K562 (cell line): ENCODE data around the gene MOB1A. TPM values are rescaled to one million over a fixed set of nuclear protein-coding genes. Genes with fewer than 3 reads are reported as not detected.

Experiments
- CCNT2 ChIP-seq: IDR thresholded peaks from 2 replicates; pipeline ENCODE4 v1.6.1; 2011; ENCODE audit warnings: borderline replicate concordance, low read depth, mild to moderate bottlenecking, moderate library complexity, mixed read lengths, low read length; ENCODE audit not compliant: insufficient read length; ENCODE audit errors: extremely low read depth
- CGGBP1 ChIP-seq: fragments of 250-450 bp; sonication (Bioruptor Pico); IDR thresholded peaks from 2 replicates; pipeline ENCODE4 v1.9.0; 2021; ENCODE audit warnings: mild to moderate bottlenecking
- FOSL1 ChIP-seq: fragments of 200-800 bp; sonication (Bioruptor generic); conservative IDR thresholded peaks from 2 replicates; pipeline ENCODE4 v1.6.1; 2016; ENCODE audit warnings: missing genetic modification characterization, missing compliant biosample characterization
- GABPA ChIP-seq: fragments of 200-800 bp; sonication (Bioruptor generic); conservative IDR thresholded peaks from 2 replicates; pipeline ENCODE4 v1.6.1; 2016; ENCODE audit warnings: low read depth, missing genetic modification characterization, missing compliant biosample characterization
- HDAC3 ChIP-seq: fragments of 450-650 bp; IDR thresholded peaks from 2 replicates; pipeline ENCODE4 v1.6.1; 2018; ENCODE audit warnings: borderline replicate concordance, mild to moderate bottlenecking, moderate library complexity; ENCODE audit not compliant: partially characterized antibody
- IRF1 ChIP-seq: sonication (generic); formaldehyde crosslinking; IDR thresholded peaks from 2 replicates; pipeline ENCODE4 v1.8.0; 2022; ENCODE audit warnings: missing genetic modification reagents, mild to moderate bottlenecking, borderline replicate concordance
- JUNB ChIP-seq: fragments of 450-650 bp; formaldehyde crosslinking; conservative IDR thresholded peaks from 2 replicates; pipeline ENCODE4 v1.4.0; 2020; ENCODE audit warnings: mild to moderate bottlenecking
- MLX ChIP-seq, 2 experiments: fragments of 450-650 bp in 1 of 2; sonication (generic) in 1 of 2; formaldehyde crosslinking; conservative IDR thresholded peaks; 2 replicates each; pipeline versions ENCODE4 v1.4.0 to v1.8.1; 2020 to 2022; ENCODE audit warnings: mild to moderate bottlenecking in 1 of 2, missing genetic modification reagents in 1 of 2
- MYC ChIP-seq, 2 experiments: fragments of 250-450 bp in 1 of 2; sonication (Bioruptor Pico) in 1 of 2; IDR thresholded peaks; 2 replicates each; pipeline versions ENCODE4 v1.5.1 to v1.6.1; 2012 to 2021; ENCODE audit warnings: low read depth in 2 of 2, borderline replicate concordance in 1 of 2, improper control_type of control experiment in 1 of 2, low read length in 1 of 2, mild to moderate bottlenecking in 1 of 2, moderate library complexity in 1 of 2
- NRF1 ChIP-seq, 2 experiments: fragments of 450-650 bp; IDR thresholded peaks in 1 of 2; conservative IDR thresholded peaks in 1 of 2; 2 replicates each; pipeline ENCODE4 v1.6.1; 2014; ENCODE audit warnings: mild to moderate bottlenecking in 2 of 2
- PHF8 ChIP-seq: fragments of 200-600 bp; sonication (generic); IDR thresholded peaks from 2 replicates; pipeline ENCODE4 v1.6.1; 2012; ENCODE audit warnings: mixed run types, mild to moderate bottlenecking, inconsistent platforms, low read length, moderate library complexity, borderline replicate concordance
- RB1 ChIP-seq: fragments of 450-650 bp; IDR thresholded peaks from 2 replicates; pipeline ENCODE4 v1.6.1; 2017; ENCODE audit warnings: low read depth, mild to moderate bottlenecking
- RBFOX2 ChIP-seq: fragments of 200-400 bp; formaldehyde crosslinking; IDR thresholded peaks from 2 replicates; pipeline ENCODE4 v1.6.1; 2017; ENCODE audit warnings: low read depth, mild to moderate bottlenecking, low read length, moderate library complexity
- TAF9B ChIP-seq: fragments of 450-650 bp; IDR thresholded peaks from 2 replicates; pipeline ENCODE4 v1.6.1; 2018; ENCODE audit warnings: mild to moderate bottlenecking; ENCODE audit not compliant: partially characterized antibody
- TOE1 ChIP-seq, 2 experiments: fragments of 450-650 bp in 1 of 2; sonication (generic) in 1 of 2; formaldehyde crosslinking in 1 of 2; IDR thresholded peaks; 2 replicates each; pipeline versions ENCODE4 v1.7.1 to v1.8.0; 2016 to 2022; ENCODE audit warnings: borderline replicate concordance in 2 of 2, mild to moderate bottlenecking in 2 of 2, antibody characterized with exemption in 1 of 2, inconsistent platforms in 1 of 2, low read depth in 1 of 2, missing genetic modification reagents in 1 of 2, moderate library complexity in 1 of 2
- ZBTB7A ChIP-seq: IDR thresholded peaks from 2 replicates; pipeline ENCODE4 v1.6.1; 2011; ENCODE audit warnings: low read depth, mild to moderate bottlenecking, low read length, moderate library complexity, borderline replicate concordance; ENCODE audit not compliant: control insufficient read depth
- ZC3H8 ChIP-seq: fragments of 450-650 bp; IDR thresholded peaks from 2 replicates; pipeline ENCODE4 v1.6.1; 2017
- ZNF398 ChIP-seq: fragments of 250-450 bp; sonication (Bioruptor Pico); IDR thresholded peaks from 2 replicates; pipeline ENCODE4 v1.8.0; 2021; ENCODE audit warnings: moderate library complexity, mild to moderate bottlenecking, inconsistent platforms
- polyA plus RNA-seq, 8 experiments: library from polyadenylated mRNA; depleted of rRNA in 4 of 8; stranded (reverse) in 5 of 8; unstranded in 3 of 8; fragments of >200 nt; fragmentation: Nextera tagmentation in 2 of 8; fragmentation: Illumina TruSeq in 1 of 8; extraction: Ambion mirVana in 2 of 8; extraction: Trizol in 1 of 8; gene quantifications; 2 replicates each; pipeline versions ENCODE4 v1.2.1 to v1.2.3, GENCODE V29; 2011 to 2014; ENCODE audit warnings: inconsistent platforms in 1 of 8, missing spikeins in 1 of 8
- total RNA-seq, 7 experiments: library from RNA; depleted of rRNA in 6 of 7; stranded (reverse); fragments of >200 nt in 6 of 7; fragmentation: Illumina TruSeq in 2 of 7; extraction: Trizol in 2 of 7; gene quantifications; 2 replicates each; pipeline versions ENCODE4 v1.2.1 to v1.2.3, GENCODE V29; 2011 to 2021; ENCODE audit warnings: low replicate concordance in 1 of 7

Gene MOB1A
- total and polyA plus RNA-seq, 9 of the 15 experiments (the other 6 are each of a cell fraction or from before 2014, with no cell fraction given) = 24.8 to 100 (median 60.2) TPM

- TF ChIP-seq PHF8 (peak; percentile 87; the same call in 1 of the 2 replicates), CCNT2 (peak; percentile 90), NRF1 (conservative IDR thresholded peaks at IDR 0.05 in 1 of 2, IDR thresholded peaks at IDR 0.05 in 1 of 2) (peak; percentile 39 to 47; a peak in 3 of 4 replicates), ZC3H8 (no peak), TAF9B (peak; percentile 43), RBFOX2 (peak; percentile 93), MYC (IDR thresholded peaks at IDR 0.05; ENCODE audit: low read depth, low read length) (peak; percentile 76), MYC (CRISPR knock-in tag; IDR thresholded peaks at IDR 0.05; ENCODE audit: borderline replicate concordance, low read depth) (peak; percentile 76; the same call in 1 of the 2 replicates), RB1 (peak; percentile 97), TOE1 (IDR thresholded peaks at IDR 0.05; ENCODE audit: borderline replicate concordance) (peak; percentile 52; the same call in 1 of the 2 replicates), TOE1 (CRISPR knock-in tag; IDR thresholded peaks at IDR 0.05; ENCODE audit: borderline replicate concordance, low read depth) (no peak), HDAC3 (no peak), FOSL1 (0 out of 2 replicates have a peak, but pooled peaks have one; percentile 34), IRF1 (CRISPR knock-in tag) (no peak), MLX (CRISPR knock-in tag; conservative IDR thresholded peaks at IDR 0.05) (no peak), GABPA (tag) (peak; percentile 49), ZNF398 (CRISPR knock-in tag) (no peak), ZBTB7A (peak; percentile 65; the same call in 1 of the 2 replicates), JUNB (CRISPR knock-in tag) (no peak), CGGBP1 (CRISPR knock-in tag) (0 out of 2 replicates have a peak, but pooled peaks have one; percentile 45)
Measured at GRCh38 chr2:74147727-74148456, 30.8 kb downstream of the MOB1A start, which contains the start of gene BOLA3 (continued).
